Left ventricle myocardium superior (tissue), 1 donor: ENCODE data around the gene GLA. TPM values are rescaled to one million over a fixed set of nuclear protein-coding genes. Genes with fewer than 3 reads are reported as not detected.

Experiments used
- ATAC-seq: fragments of 200-7000 bp; cut with Tn5 transposase; one replicate; pipeline ENCODE4 v1.9.1; 2020; ENCODE audit warnings: mild to moderate bottlenecking, moderate library complexity
- DNase-seq: peaks from one replicate; pipeline ENCODE4 v3.0.0-alpha.2; 2020
- intact Hi-C: fragments of 100-400 bp; cut with micrococcal nuclease; formaldehyde crosslinking; loops from one replicate; pipeline ENCODE4 v1.11.0; 2022
- total RNA-seq: library from RNA; stranded (reverse); fragmentation: NEBNext Ultra II Directional; extraction: Animal tissue kit (Norgen Biotek cat#: 25700); gene quantifications from one replicate; pipeline ENCODE4 v1.2.1, GENCODE V29; 2021
- donor health status: DM: no; HTN: yes; CAD: no; lungs with severe emphysema.

GLA gene
- total RNA-seq, 1 donor from 2014 or later = 8.0 TPM

DNA sequence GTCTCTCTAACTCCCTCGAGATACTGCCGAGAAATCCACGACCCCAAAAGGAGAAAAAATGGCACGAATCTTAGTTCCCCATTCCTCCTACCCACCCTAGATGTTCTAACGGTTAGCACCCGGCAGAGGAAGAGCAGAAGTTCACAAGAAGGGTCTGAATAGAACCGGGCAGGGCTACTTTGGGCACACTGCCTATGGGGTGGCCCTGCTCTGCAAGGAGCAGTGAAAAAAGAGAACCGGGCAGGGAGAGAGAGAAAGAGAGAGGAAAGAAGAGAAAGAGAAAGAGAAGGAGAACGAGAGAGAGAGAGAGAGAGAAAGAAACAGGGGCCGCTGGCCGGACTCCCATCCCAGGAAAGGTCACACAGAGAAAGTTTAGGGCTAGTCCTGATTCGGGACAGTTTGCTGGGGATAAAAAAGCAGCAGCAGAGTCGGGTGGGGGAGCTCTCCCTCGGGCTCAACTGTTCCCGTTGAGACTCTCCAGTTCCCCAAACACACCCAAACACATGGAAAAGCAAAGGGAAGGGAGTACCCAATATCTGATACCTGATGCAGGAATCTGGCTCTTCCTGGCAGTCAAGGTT, 468 bp downstream of the GLA start:
- intact Hi-C loops = no loop called here
- ATAC-seq = peak; percentile 7

DNA sequence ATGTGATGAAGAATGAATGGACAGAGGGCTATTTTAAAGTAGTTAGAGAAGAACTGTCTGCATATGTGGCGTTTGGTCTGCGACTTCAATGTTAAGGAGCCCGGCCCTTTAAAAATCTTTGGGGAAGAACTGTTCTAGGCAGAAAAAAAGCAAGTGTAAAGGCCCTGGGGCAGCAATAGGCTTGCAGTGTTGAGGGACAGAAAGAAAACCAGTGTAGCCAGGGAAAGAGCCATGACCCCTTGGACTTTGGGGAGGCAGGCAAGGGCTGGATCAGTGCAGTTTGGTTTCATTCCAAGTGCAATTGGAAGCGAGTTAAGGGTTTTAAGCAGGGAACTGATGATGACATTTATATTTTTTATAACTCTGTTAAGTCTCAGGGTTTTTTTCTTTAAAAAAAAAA, 7.9 kb downstream of the GLA start:
- no peak for ATAC-seq
- no peak for DNase-seq
- intact Hi-C loops = no loop called here

More for the DNA sequence above, 468 bp downstream of the GLA start:
- no peak for DNase-seq

DNA sequence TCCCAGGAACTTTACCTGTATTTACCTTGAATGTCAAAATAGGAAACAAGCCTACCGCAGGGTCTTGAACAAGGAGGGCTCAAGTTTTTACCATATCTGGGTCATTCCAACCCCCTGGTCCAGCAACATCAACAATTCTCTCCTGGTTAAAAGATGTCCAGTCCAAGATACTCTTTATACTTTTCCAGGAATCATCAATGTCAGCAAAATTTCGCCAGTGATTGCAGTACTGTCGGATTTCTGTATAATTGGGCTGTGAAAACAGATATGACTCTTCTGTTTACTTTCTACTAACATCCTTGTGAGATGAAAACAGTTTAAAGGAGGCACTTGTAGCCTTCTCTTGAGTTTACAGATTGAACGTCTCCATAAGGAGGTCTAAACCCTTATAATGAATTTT, 9.0 kb downstream of the GLA start:
- DNase-seq = no peak

DNA sequence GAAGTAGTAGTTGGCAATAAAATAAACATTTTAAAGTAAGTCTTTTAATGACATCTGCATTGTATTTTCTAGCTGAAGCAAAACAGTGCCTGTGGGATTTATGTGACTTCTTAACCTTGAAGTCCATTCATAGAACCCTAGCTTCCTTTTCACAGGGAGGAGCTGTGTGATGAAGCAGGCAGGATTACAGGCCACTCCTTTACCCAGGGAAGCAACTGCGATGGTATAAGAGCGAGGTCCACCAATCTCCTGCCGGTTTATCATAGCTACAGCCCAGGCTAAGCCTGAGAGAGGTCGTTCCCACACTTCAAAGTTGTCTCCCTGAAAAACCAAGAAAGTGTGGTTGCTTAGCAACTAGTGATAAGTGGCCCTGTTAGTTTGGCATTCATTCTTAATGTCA, 9.9 kb downstream of the GLA start:
- ATAC-seq (no peak), DNase-seq (no peak)
- intact Hi-C loops = no loop called here

More for the DNA sequence above, 9.0 kb downstream of the GLA start:
- intact Hi-C loops = no loop called here
- ATAC-seq = no peak

DNA sequence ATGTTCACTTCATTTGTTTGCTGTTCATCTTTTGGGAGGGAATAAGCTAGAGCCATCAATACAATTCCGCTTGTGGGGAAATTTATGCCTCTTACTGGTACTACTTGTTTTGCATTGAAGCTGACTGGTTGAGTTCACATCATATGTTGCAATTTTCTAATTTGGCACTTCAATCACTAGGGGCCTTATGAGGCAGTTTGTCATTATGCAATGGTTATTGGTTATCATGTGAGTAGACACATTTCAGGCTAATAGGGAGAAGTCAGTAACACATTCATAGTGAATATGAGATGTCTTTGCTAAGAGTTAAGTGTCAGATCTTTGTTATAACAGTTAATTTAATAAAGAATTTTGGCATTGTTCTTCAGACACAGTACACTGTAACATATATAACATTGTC, 11.9 kb downstream of the GLA start:
- no peak for ATAC-seq
- DNase-seq = no peak
- intact Hi-C loops = no loop called here

DNA sequence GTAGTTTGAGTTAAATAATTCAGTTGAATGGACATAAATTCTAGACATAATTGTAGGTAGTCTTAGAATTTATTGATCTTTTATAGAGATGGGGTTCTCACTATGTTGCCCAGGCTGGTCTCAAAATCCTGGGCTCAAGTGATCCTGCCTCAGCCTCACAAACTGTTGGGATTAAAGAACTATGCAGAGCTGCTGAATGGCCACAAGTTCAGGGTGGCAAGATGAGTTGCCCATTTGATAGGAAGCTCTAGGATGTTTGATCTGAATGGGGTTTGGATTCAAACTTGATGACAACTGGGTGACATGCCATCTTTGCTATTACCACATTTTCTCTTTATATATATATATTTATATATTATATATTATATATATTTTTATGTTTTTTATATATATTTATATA, 13.4 kb downstream of the GLA start:
- ATAC-seq = no peak
- intact Hi-C loops = no loop called here
- DNase-seq = no peak

DNA sequence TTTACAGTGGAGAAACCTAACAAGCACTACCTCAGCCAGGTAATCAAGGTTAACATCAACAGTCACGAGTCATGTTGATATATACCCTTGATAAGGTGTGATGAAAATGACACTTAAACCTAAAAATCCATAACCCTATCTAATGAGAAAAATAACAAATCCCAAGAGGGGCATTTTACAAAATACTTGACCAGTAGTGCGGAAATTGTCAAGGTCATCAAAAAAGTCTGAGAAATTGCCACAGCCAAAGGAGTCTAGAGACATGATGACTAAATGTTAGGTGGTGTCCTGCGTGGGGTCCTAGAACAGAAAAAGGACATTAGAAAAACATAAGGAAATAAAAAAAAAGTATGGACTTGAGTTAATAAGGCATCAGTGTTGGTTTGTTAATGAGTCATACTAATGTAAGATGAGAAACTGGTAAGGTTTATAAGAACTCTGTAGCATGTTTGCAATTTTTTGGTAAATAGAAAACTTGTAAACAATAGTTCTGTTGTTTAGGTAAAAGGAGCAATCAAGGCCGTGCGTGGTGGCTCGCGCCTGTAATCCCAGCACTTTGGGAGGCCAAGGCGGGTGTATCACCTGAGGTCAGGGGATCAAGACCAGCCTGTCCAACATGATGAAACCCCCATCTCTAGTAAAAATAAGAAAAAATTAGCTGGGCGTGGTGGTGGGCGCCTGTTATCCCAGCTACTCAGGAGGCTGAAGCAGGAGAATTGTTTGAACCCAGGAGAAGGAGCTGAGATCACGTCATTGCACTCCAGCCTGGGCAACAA, 14.0 kb downstream of the GLA start:
- intact Hi-C loops = no loop called here
- DNase-seq = no peak
- no peak for ATAC-seq

DNA sequence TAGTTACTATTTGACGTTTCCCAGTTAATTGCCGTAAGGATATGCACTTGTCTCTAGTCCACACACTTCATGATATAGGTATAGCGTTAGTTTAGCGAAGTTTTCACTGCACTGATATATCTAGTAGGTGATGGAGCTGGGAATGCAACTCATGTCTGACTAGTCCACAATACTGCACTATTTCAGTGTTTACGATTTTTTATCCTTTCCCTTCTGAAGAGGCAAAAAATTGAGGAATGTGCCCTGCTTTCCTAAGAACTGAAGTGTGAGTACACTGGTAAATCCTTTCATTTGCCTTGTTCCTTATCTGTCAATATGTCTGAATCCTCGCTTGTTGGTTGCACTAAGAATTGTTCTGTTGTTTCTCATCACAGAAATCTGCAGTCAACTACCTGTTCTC, 15.9 kb downstream of the GLA start:
- intact Hi-C loops = no loop called here
- ATAC-seq (no peak), DNase-seq (no peak)

DNA sequence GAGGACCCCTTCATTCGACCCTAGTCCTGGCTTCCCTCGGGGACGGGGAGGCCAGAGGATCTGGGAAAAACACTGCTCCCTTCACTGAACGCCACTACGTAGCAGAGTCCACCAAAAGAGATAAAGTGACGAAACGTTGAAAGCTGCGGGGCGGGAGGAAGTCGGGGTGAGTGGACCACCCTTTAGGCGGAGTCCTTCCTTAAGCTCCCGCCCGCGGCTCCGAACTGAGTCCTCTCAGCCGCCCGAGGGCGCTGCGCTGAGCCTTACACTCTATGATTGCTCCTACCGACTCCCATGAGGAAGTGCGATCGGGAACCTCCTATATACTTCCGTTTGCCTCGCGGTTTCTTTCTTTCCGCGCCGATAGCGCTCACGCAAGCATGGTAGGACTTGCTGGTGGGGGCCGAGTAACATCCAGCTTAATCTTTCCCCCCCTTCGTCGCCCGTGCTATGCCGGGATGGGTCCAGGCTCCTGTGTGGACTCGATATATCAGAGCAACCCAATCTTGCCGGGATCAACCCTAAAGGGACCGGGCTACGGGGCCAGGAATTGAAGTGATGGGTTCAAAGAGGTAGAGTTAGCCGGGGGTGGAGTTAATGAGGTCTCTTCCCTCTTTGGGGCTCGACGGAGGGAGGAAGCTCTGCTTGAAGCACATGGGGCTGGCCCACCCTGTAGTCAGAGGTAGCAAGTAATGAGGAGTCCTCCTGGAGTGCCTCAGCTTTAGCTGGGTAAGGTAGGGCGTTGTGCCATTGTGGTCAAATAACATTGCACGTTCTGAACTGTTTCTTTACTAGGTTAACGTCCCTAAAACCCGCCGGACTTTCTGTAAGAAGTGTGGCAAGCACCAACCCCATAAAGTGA, 16.8 kb downstream of the GLA start, which contains the start of gene RPL36A:
RPL36A (plus strand) TSS at position 348 of the 862 bp plus-strand sequence; CDS start at position 381, 33 bp downstream.
- DNase-seq (peak; percentile 90), ATAC-seq (peak; percentile 99)
- intact Hi-C loops = no loop called here

DNA sequence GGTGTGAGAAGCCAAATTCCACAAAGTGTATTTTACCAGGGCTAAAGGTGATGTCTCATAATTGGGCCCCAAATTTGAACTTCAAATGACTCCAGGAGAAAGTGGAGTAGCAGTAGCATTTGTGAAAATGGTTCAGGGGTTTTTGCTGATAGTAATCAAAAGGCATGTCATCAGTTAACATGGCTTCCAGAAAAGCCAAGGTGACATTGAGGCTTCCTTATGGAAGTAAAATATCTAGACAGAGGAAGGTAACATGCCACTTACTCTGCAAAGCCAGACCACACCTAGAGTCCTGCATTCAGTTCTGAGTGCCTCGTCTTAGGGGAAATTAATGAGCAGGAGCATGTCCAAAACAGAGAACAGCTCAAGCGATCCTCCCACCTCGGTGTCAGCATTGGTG, 19.1 kb downstream of the GLA start:
- intact Hi-C loops = no loop called here
- DNase-seq = no peak
- ATAC-seq = no peak

DNA sequence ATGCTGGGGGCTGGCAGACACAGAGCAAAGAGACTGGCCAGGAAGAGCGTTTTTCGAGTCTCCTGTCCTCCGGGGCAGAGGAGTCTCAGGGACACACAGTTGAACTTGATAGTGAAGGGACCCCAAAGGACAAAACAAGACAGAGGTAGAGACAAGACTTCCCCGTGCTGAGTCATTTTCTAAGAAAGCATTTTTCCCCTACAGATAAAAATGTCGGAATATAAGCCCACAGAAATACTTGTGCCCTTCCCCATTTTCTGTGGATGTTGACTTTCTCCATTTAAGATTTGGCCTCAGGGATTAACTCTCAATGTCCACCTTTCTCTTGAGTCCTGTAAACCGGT, 21.2 kb downstream of the GLA start:
- intact Hi-C loops = no loop called here
- DNase-seq (no peak), ATAC-seq (no peak)

DNA sequence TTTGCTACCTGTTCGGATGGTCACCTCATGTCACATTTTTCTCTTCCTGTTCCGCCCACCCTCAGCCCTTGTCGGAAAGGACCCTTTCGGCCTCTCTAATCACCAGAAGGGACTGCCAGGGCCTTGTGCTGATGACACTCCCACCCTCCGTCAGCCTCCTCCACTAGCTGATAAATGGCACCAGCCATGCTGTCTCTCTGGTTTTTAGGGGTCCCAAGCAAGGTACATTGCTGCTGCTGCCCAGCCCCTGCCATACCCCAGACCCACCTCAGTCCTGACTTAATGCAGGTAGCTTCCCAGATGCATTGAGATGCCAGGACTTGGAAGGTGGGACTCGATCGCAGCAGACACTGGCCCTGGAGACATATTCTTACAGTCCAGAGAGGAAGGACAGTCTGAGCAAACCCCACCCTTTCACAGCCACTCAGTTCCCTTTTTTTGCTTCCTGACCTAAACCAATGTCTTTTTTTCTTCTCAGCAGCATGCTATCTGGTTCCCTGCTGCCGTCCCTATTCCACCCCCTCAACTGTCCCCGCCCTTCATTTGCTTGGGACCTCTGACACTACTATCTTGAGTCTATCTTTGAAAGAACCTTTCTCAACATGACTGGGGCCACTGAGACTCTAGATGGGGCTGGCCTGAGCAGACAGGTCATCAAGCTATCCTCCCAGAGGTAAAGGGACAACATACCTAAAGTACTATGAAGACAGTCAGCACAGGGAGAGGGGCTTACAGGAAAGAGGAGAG, 21.8 kb downstream of the GLA start, which contains the start of gene BTK:
BTK (minus strand) TSS at position 397 of the 747 bp plus-strand sequence. CDS start 10,907 bp downstream, outside the sequence.
- DNase-seq (no peak), ATAC-seq (peak; percentile 45)
- intact Hi-C loops = no loop called here

DNA sequence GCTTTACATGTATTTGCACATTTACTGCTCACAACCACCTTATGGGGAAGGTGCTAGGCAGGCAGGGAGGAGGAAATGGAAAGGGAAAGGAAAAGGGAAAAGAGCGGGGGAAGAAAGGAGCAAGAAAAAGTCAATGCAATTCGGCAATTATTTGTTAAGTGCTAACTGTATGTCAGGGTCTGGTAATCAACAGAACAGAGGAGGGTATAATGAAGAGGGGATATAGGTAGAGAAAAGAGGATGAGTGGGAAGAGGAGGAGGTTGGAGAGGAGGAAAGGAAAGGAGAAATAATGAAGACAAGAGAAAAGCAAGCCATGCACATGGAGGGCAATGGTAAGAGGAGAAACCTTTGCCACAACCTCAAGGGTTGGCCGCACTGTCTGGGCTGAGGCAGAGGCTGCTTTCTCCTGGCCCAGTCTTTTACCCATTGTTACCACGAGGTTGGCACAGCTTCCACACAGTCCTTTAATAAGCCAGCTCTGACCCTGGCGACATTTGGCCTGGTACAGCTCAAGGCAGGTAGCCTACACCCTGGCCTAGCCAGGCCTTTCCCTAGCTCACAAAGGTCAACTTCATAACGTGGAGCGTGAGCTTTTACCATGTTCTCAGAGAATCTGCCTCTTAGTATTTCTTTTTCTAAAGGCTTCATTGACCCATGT, 22.6 kb downstream of the GLA start:
- intact Hi-C loops = no loop called here
- ATAC-seq = no peak
- DNase-seq = no peak

DNA sequence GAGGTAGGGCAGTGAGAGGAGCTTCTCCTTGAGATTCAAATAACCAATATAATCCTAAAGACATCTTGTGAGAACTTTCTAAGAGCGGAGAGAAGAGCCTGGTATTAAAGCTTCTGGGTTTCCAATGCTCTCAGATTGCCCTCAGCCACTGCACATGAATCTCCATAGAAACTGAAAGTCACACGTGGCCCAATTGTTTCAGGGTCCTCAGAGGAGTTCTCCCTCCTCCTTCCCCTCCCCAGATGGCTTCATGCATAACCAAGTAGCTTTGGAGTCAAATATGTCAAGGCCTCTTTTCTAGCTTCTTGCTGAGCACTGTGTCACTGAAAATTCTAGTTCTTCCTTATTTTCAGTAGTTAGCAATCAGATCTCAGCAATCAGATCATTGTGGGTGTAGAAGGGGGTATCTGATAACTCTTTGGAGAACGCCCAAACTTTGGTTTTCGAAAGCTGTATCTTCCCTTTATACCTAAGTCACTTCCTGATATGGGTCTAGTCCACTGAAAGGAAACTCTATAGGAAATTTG, 24.0 kb downstream of the GLA start:
- ATAC-seq = no peak
- intact Hi-C loops = no loop called here

DNA sequence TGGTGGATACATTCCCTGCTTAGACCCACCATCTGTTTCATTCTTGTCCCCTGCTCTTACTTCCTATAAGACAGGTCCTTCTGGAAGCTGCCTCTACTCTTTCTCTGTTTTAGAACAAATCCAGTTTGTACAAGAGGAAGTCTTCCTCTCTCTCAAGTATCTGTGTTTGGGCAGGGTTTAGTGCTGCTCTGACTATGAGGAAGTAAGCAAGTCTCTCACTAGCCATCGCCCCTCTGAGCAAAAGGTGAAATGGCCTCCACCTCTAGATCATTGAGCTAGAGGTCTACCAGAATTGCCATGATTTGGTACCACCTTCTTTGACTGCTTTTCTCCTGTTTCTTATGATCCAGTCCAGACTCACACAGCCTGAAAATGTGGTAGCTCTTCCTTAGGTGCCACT, 30.2 kb downstream of the GLA start:
- ATAC-seq (no peak), DNase-seq (no peak)
- intact Hi-C loops = no loop called here

More for the DNA sequence above, 24.0 kb downstream of the GLA start:
- no peak for DNase-seq

DNA sequence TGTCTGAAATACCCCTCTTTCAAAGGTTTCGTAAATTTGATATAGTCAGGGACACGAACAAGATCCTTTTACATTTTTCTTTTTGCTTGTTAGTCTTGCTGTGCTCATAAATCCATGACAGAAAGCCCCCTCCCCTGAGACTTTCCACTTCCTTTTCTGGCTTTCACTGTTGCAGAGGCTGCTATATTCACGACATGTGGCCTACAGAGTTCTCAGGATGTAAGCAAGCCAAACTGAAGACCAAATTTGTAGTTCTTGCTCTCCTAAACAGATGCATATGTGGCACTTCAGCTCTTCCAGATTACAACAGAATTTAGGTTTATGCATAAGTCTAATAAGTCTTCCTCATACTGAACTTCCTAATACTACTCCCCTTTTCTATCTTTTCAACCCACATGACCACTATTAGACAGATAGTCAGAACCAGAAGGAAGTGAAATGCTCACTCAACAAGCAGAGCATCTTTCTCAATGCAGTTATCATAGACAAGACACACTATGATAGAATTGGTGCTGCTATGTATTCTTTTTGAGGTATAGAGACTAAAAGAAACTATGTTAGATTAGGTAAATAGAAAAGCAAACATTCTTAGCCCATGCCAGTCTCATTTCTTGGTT, 36.7 kb downstream of the GLA start:
- intact Hi-C loops = no loop called here
- ATAC-seq = no peak

DNA sequence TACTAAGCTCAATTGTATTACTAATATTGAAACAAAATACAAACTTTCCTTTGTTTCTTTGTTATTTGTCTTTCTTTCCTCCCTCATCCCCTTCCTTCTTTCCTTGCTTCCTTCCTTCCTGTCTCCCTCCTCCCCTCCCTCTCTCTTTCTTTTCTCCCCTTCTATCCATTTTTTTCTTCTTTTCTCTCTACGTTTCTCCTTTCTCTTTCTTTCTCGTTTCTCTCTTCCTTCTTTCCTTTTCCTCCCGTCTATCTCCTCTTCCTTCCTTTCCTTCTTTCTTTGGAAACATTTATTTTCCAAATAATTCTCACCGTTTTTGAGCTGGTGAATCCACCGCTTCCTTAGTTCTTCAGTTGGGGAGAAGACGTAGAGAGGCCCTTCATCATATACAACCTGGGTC, 38.0 kb downstream of the GLA start:
- ATAC-seq = no peak
- DNase-seq = no peak
- intact Hi-C loops = no loop called here

More for the DNA sequence above, 36.7 kb downstream of the GLA start:
- DNase-seq = no peak

DNA sequence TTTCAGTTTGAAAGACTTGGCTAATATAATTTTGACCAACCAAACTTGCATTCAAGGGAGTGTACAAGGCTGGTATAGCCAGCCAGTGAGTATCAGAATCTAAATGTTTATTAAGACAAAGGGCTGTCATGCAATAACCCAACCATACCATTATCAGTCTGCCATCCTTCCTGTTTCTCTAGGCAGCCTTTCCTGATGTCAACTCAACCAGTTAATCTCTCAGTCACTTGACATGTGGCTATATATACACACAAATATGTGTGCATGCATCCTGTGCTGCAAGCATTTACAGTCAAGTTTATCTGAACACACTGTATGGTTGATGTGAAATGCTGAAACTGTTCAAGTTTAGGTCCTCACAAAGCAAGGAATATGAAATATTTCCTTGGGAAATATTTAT, 38.9 kb downstream of the GLA start:
- intact Hi-C loops = no loop called here
- ATAC-seq = no peak

More for the DNA sequence above, 38.9 kb downstream of the GLA start:
- no peak for DNase-seq
